ENCODE measurements around the gene AK8. TPM values are rescaled to one million over a fixed set of nuclear protein-coding genes. Genes with fewer than 3 reads are reported as not detected.

Gene AK8
- polyA plus RNA-seq, 4 donors = 3.2 to 4.4 (median 4.1) TPM

- DNase-seq (ENCODE audit: low read depth in 4 of 4, low spot score in 3 of 4) = no peak
Observed at GRCh38 chr9:132863096-132863495, 15.0 kb downstream of the AK8 start.

DNA sequence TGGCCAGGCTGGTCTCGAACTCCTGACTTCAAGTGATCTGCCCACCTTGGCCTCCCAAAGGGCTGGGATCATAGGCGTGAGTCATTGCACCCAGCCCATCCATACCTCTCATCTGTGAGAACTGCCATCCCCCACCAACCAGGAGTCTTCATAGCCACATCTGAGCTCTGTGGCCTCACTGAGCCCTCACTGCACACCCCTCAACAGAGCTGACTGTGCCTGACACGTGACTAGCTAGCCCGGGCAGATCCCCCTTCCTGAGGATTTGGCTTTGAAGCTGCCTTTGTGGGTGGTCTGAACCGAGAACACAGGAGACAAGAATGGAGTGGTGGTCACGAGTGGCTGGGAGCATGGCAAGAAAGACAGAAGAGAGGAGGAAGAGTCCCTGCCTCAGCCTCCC is 15.6 kb downstream of the AK8 start:
- no peak for DNase-seq (ENCODE audit: low read depth in 4 of 4, low spot score in 3 of 4)

GRCh38 chr9:132861666-132862065 is 16.4 kb downstream of the AK8 start:
- DNase-seq (ENCODE audit: low read depth in 4 of 4, low spot score in 3 of 4) = no peak

DNA sequence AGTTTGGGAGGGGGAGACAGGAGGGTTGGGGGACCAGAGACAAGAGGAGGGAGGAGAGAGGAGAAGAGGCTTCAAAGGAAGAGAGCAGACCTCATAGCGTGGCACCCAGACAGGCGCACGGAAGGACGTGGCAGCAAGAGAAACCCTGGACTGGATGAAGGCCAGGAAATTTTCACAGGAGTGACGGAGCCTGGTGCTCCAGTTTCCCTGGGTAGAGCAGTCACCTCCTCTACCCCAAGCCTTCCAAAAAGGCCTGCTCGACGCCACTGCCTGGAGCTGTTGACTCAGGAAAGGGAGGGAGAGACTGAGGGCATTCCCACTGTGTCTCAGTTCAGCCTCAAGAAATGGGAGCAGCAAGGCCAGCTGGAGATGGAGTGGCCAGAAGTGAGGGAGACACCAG is 19.3 kb downstream of the AK8 start:
- DNase-seq (ENCODE audit: low read depth in 4 of 4, low spot score in 3 of 4) = no peak

GRCh38 chr9:132857616-132858342 is 20.3 kb downstream of the AK8 start:
- DNase-seq (ENCODE audit: low read depth in 4 of 4, low spot score in 3 of 4) = no peak

DNA sequence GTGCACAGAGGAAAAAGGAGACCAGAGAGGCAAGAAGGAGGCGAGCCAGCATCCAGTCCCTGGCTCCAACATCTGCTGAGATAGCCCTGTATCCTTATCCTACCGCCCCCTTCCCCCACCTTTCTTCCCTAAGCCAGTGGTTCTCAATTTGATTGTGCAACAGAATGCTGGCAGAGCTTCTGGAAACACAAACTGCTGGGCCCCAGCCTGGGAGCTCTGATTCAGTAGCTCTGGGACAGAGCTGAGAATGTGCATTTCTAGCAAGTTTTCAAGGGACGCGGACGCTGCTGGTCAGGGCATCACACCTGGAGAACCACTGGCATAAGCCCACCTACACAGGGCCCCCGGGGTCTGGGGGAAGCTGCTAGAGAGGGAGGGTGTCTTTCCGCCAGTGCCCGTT is 21.1 kb downstream of the AK8 start:
- DNase-seq (ENCODE audit: low read depth in 4 of 4, low spot score in 3 of 4) = no peak

DNA sequence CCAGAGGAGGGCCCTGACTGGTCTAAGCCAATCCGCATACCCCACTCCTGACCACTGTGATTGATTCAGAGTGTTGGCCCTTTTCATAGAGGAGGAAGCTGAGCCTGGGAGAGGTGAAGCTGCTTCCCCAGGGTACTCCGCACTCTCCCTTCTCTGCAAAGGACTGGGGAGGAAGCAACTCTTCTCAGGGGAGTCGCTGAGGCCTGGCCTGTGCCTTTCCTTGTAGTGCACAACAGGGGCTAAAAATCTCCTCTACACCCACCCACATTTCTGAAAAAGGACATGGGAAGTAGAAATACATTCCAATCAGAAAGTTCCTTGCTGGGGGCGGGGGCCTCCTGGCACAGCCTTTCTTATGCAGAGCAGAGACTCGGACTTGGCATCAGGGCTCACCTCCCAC is 22.2 kb downstream of the AK8 start:
- no peak for DNase-seq (ENCODE audit: low read depth in 4 of 4, low spot score in 3 of 4)

GRCh38 chr9:132854832-132855231 is 23.3 kb downstream of the AK8 start:
- DNase-seq (ENCODE audit: low read depth in 4 of 4, low spot score in 3 of 4) = no peak

- DNase-seq (ENCODE audit: low read depth in 4 of 4, low spot score in 3 of 4) = no peak
Observed at GRCh38 chr9:132853482-132853881, 24.6 kb downstream of the AK8 start.

- DNase-seq (ENCODE audit: low read depth in 4 of 4, low spot score in 3 of 4) = no peak
Observed at GRCh38 chr9:132849185-132849706, 28.8 kb downstream of the AK8 start.

- DNase-seq (ENCODE audit: low read depth in 4 of 4, low spot score in 3 of 4) = no peak
Observed at GRCh38 chr9:132846918-132847515, 31.1 kb downstream of the AK8 start.

DNA sequence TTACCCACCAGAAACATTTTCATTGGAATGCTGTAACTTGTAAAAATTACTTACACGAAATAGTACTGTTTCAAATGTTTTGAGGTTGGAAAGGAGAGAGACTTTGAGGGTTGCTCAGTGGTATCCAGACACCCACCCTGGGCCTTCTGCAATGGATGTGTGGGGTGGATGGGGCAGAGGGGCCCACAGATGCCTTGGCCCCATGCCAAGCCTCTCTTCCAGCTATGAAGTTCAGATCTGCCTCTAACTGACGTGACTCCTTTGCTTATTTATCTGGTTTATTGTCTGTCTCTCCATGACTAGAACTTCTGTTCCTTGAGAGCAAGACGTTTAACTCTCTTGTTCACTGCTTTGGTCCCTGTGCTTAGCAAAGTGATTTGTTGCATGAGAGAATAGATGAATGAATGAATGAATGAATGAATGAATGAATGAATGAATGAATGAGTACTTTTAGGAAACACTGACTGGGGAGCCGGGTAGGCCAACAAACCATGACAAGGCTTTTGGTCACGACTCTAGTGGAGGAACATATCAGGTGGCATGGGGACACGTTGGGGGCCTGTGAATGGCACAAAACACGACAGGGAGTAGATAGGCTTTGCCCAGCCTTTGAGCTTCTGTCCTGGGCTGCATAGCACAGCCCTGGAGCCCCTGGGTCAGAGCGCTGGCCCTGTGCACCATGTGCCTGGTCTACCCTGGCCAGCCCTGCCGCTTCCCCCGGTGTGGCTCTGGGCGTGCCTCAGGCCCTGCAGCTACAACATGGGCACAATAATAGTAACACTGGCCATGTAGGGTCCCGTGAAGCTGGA is 31.8 kb downstream of the AK8 start:
- no peak for DNase-seq (ENCODE audit: low read depth in 4 of 4, low spot score in 3 of 4)

GRCh38 chr9:132842124-132843044 is 35.7 kb downstream of the AK8 start:
- DNase-seq (ENCODE audit: low read depth in 4 of 4, low spot score in 3 of 4) = no peak

GRCh38 chr9:132840980-132841379 is 37.1 kb downstream of the AK8 start:
- no peak for DNase-seq (ENCODE audit: low read depth in 4 of 4, low spot score in 3 of 4)

- no peak for DNase-seq (ENCODE audit: low read depth in 4 of 4, low spot score in 3 of 4)
Observed at GRCh38 chr9:132838291-132838690, 39.8 kb downstream of the AK8 start.

GRCh38 chr9:132837501-132838286 is 40.4 kb downstream of the AK8 start:
- no peak for DNase-seq (ENCODE audit: low read depth in 4 of 4, low spot score in 3 of 4)

GRCh38 chr9:132834343-132834742 is 43.7 kb downstream of the AK8 start:
- DNase-seq (ENCODE audit: low read depth in 4 of 4, low spot score in 3 of 4) = no peak

- no peak for DNase-seq (ENCODE audit: low read depth in 4 of 4, low spot score in 3 of 4)
Observed at GRCh38 chr9:132833550-132834121, 44.4 kb downstream of the AK8 start.

- no peak for DNase-seq (ENCODE audit: low read depth in 4 of 4, low spot score in 3 of 4)
Observed at GRCh38 chr9:132832171-132832881, 45.8 kb downstream of the AK8 start.
